SHP77 (cell line): Measurements from ENCODE around the gene TCAF2.
"Not testable (repeated sequence)": the region's sequence is repeated elsewhere in the genome, so short reads cannot be mapped to it uniquely, and the experiment has no call there.

Experiments
- DNase-seq, 2 experiments: peaks; one replicate each; lab custom pipeline; 2025; lab: John Stamatoyannopoulos, UW

TCAF2 gene

DNA sequence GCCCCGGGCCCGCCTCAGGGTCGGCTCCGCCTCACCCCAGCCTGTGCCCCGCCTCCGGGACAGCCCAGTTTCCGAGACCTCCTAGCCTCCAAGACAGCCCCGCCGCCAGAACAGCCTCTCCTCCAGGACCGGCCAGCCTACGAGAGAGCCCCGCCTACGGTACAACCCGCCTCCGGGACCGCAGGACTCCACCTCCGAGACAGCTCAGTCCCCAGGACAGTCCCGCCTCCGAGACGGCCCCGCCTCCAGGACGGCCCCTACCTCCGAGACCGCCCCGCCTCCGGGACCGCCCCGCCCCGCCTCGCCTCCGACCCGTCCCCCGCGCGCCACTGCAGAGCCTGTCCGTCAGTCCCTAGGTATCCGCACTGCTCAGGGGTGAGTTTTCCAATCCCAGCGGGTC lies at the start of gene TCAF2:
Gene TCAF2 (plus strand): TSS at position 329 of the 400 bp plus-strand sequence.
- DNase-seq: not testable (repeated sequence)

DNA sequence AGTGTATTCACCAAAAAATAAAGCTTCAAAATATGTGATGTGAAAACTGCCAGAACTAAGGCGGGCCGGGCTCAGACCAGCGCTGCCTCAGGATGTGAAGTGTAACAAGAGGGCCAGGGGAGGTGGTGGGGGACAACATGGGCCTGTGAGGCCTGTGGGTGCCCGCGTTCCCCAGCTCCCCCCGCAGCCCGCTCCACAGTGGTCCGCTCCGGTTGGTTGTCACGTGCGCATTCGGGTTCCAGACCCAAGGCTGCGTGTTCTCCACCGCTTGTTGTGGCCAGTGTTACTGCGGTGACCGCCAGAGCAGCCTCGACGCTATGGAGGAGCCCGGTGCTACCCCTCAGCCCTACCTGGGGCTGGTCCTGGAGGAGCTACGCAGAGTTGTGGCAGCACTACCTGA lies 49.3 kb upstream of the TCAF2 start, which contains the start of gene CTAGE15:
Gene CTAGE15 (plus strand): TSS at position 301 of the 400 bp plus-strand sequence. CDS start 17 bp downstream, at position 318.
- DNase-seq: not testable (repeated sequence)

DNA sequence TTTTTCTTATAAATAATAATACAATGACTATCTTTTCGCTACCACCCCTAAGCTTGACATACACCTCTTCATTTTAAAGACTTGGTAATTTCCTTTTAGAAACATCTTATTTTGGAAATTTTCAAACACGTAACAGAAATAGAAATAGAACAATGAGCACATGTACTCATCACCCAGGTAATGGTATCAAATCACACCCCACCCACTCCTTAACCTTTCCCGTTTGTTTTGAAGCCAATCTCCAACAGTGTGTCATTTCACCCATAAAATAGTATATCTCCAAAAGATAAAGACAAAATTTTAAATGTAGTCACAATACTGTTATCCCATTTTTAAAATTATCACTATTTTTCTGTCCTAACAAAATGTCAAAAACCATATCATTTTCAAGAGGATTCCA lies 32.6 kb upstream of the TCAF2 start:
- not testable (repeated sequence) for DNase-seq

DNA sequence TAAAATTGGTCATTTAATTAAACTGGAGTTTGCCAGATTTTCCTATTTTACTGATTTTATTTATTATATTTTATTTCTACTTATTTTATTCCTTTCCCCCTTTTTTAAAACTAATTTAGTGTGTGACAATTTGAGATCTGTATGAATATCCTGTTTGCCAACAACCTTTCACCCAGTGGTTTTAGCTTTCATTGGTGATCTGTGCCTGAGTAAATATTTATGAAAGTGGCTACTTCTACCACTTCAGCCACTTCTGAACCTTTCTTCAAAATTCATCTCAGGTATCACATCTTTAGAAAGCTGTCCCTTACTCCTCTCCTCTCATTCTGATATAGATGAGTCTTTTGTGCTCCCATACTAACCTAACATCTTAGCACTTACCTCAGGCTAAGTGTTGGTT lies 30.9 kb upstream of the TCAF2 start:
- not testable (repeated sequence) for DNase-seq

DNA sequence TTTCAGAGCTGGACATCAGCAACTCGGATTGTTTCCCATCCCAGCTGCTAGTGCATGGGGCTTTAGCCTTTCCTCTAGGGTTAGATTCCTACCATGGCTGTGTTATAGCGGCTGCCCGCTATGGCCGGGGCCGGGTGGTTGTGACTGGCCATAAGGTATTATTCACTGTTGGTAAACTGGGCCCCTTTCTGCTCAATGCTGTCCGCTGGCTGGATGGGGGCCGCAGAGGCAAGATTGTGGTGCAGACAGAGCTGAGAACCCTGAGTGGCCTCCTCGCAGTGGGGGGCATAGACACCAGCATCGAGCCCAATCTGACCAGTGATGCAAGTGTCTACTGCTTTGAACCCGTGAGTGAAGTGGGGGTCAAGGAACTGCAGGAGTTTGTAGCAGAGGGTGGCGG lies 22.7 kb upstream of the TCAF2 start:
- not testable (repeated sequence) for DNase-seq

DNA sequence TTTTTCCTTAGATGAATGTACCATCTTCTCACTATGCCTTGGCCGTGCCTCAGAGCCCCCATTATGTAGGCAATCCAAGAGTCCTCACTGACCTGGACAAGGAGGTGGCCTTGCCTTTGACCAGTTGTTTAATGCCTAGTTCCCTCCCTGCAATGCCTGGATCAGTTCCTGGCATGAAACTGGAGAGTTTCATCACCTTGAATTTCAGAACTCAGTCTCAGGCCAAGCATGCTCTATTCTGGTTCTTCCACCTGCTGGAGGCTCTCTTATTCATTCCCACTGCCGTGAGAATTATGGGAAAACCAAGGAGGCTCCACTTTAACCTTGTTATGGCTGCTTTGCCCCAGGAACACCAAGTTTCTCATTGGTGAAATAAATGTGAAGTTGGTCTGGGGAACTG lies 17.2 kb upstream of the TCAF2 start:
- DNase-seq: not testable (repeated sequence)

DNA sequence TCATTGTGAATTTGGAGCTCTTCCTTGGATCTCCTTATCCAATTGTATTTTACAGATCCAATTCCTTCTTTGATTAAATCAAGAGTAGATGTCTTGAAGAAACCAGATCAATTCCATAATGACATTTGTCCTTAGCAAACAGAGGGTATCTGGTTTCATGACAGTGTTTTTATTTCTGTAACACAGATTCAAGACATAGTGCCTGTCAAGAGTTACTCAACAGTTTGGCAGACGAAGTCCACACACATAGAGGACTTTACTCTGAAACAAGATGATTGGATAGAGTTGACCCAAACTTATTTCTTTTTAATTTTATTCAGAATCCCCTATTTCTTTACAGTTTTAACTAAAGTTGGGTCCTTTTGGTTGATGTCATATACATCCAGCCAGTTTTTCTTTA lies 14.7 kb upstream of the TCAF2 start:
- DNase-seq: not testable (repeated sequence)

DNA sequence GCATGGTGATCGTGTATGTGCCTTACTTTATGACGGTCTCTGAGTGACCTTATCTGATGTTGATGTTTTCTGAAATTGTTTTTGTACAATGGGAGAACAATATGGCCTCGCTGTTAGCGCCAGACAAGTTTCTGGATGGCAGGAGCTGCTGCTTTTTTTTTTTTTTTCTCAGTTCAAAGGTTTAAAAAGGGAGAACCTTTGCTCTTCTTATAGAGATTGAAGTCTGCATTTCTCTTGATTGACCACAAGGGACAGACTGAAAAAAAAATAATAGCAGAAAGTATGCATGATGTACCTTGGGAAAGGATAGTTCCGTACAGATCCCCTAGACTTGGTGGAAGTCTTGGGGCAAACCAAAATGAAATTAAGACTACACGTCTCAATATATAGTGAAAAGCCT lies 5.2 kb upstream of the TCAF2 start:
- not testable (repeated sequence) for DNase-seq

DNA sequence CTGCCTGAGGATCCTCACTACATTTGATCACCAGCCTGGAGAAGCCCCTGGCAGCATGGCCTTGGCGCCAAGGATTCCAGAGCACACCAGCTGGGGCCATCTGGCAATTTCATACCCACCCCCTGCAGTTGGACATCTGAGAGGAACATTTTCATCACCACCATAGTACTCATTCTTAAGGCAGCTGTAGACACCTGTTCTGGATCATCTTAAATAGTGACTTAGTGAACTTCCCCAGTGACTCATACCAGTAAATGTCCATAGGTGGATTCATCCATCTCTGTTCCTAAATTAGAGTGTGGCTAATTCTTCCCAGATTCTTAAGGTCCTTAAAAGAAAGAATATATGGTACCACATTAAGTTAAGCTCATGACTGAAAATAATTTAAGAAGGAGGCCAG lies 3.6 kb upstream of the TCAF2 start:
- not testable (repeated sequence) for DNase-seq

DNA sequence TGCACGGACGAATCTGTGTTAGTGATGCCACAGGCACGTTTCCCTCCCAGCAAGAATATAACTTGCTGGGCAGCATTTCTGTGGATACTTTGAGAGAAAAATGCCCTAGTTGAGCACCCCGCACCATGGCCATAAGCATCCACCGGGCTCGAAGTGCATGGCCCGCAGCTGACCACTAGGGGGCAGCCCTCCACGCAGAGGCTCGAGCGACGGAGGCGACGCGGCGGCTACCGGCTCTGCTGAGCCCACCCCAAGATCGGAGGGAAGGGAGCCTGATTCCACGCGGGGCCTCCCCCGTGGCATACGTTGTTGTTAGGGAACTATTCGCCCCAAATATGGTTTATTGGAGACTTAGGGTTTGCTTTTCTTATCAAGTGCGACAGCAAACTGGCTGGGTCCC lies 716 bp upstream of the TCAF2 start:
- DNase-seq: not testable (repeated sequence)

DNA sequence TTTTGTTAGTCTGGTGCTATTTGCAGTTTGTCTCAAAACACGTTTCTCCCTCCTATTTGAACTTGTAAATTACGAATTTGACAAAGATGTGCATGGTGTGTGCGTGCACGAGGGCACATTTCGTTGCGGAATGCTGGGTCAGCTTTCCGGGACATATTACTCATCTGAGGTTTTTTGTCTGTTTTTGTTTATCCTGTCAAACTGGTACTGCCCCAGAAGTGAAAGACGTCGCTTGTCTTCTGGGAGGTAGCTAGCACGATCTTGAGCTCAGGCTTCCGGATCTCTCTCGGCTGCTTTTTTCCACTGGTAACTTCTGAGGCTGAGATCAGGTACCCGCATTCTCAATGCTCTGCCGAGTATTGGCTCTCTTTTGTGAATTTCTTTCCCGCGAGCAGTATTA lies 401 bp downstream of the TCAF2 start:
- DNase-seq: not testable (repeated sequence)

DNA sequence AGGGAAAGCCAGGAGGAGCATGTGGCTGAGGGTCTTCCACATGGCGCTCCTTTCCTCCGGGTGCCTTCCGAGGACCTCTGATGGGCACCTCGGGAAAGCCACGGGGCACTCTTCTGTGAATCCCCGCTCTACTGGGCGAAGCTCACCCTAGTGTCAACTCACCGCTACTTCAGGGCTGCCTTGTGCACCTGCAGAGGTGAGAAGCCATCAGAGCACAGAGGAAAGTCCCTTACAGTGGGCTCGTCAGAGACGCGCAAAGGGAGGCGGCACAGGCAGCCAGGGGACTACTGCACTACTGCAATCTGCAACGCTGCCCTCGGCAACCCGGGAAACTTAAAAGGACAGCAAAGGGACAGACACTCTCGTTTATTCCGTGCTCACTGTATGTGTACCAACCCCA lies 1.4 kb downstream of the TCAF2 start:
- DNase-seq: not testable (repeated sequence)

DNA sequence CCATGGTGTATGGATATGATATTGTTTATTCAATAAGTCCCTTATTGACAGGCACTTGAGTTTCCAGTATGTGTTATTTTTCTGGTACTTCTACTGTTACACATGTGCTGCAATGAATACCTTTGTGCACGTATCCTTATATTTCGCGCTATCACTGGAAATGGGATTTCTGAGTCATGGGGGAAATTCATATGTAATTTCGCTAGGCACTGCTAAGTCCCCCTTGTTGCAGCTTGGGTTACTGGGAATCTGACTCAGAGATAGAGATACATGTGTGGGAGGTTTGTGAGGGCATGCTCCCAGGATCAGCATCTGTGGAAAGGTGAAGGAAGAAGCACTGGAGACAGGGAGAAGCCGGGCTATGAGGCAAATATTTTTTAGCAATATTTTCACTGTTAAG lies 9.9 kb downstream of the TCAF2 start:
- DNase-seq: not testable (repeated sequence)

DNA sequence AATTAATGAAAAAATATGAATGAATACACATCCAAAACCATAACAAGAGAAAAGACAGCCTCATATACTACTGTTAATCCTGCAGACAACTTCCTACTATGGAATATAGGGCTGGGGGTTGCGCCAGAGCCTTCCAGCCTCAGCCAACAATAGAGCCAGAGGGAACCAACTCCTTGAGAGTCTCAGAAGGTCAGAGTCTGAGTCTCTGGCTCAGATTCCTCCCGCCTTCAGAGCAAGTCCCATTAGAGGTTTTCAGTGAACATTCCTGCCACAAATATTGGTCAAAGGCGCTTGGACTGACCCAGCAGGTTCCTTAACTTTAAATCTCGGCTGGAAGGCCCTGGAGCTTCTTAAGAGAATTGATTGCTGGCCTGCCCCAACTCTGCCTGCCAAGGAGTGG lies 11.7 kb downstream of the TCAF2 start:
- DNase-seq: not testable (repeated sequence)

DNA sequence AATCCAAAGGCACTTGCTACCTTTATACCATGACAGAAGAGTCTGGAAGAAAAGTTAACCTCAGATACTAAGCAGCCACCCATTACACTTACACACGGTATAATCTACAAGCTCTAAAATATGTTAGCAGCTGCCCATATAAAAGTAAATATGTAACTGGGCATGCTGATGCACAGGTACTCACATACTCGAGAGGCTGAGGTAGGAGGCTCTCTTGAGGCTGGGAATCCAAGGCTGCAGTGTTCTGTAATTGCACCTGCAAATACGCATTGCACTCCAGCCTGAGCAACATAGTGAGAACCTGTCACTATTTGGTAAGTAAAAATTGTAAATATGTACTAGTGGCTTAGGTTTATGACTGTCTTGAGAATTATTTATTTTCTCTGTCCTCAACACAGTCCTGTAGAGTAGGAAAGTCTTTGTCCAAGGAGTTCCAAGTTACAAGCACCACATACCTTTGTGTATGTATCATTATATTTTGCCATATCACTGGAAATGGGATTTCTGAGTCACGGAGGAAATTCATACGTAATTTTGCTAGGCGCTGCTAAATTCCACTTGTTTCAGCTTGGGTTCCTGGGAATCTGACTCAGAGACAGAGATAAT lies 12.3 kb downstream of the TCAF2 start:
- not testable (repeated sequence) for DNase-seq

DNA sequence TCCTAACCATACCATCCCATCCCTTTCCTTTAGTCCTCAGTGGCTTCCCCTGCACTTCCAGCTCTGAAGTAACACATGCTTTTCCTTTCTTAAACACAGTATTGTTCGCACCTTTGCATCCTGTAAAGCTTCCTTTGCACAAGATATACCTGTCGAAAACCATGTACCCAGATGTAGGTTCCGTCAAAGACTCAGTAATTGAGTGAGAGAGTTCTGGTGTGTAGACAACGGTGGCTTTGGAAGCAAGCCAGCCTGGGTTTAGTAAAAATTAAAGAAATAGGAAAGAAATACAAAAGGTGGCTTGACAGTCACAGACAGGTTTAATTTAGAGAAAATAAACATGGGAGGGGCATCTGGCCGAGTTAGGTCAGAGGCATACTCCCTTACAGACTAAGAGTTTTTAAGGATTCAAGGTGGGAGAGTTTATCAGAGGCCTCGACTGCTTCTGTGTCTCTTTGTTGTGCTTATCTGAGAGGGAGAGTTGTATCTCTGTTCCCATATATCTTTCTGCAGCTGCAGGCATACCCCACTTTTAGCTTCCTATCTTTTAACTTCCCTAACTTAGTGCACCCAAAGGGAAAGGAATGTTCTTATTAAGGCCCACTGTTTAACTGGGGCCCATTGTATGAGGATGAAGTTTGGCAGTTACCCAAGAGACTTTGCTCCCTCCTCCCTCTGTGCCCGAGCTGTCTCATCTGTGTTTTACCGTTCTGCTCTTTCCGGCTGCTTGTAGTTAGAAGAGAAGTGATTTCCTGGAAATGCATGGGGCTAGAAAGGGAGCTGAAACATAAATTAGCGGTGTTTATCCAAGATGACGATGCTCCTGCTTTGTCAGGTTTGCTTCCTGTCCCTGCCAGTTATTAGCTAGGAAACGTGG lies 14.8 kb downstream of the TCAF2 start:
- DNase-seq: not testable (repeated sequence)

DNA sequence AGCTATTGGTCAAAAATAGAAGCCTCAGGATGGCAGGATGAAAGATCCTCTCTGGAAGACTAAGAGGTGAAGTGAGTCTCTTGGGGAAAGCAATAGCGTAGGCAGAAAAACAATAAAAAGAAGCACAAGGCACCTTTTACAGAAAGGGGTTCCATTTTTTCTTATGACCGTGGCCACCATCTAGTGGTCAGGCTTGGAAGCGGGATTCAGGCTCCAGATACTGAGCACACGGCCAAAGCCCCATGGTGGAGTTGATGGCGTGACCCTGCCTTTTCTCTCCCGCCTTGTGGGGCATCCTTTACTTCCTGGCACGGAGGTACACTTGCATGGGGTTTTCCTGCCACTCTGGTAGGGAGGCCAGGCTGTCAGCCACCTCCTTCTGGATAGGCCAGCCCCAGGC lies 18.6 kb downstream of the TCAF2 start:
- not testable (repeated sequence) for DNase-seq

DNA sequence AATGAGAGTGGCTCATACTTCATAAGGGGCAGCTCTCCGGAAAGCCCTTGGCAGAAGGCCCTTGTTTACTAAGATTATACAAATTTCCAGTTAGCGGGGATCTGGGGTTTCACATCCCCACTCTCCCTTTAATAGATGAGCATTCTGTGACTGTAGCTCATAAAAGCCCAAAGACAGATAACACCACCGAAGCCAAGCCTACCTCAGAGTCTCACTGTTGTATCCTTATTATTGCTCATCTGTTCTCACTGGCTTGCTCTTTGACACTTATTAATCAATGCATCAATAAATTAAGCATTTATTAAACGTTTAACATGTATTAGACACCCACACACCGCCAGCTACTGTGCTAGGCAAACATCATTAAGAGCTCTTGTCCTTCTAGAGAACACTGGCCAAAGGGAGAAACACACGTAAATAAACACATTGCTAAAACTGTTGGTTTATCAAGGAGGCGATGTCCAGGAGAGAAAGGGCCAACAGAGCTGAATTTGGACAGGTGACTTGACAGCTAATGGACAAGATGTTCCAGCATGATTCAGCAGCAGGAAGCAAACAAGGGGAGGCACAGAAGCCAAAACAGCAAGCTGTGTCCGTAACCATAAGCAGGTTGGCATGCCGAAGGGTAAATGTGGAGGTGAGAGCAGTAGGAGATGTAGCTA lies 19.9 kb downstream of the TCAF2 start:
- not testable (repeated sequence) for DNase-seq

DNA sequence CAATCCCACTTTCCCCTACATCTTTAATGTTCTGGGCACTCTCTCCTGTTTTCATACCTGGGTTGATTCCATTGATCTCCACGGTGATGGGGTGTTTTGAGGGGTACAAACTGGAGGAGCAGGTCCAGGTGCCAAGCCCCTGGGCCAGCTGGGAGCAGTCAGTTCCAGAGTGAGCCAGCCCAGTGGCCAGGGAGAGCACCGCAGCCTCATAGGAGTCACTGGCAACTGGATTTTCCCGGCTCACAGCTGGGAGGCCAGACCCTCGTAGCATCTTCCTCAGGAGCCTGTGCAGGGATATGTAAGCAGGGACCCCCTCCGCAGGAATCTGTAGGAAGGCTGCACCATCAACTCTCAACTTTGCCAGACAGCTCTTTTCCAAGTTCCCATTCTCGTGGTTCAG lies 25.8 kb downstream of the TCAF2 start:
- not testable (repeated sequence) for DNase-seq

DNA sequence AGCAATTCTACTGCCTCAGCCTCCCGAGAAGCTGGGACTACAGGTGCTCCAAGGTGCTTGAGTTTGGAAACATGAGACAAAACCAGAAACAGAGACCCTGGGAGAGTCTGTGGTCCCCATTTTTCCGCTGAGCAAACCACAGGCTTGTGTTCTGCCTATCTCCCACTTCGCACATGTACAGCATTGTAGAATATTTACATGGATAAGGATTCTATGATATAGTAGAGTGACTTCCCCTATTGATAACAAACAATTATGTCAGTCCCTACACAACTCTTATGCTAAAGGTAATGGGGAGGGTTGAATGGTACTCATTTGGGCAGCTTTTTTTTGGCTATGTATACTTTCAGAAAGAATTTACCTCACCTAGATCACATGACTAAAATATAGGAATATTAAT lies 29.1 kb downstream of the TCAF2 start:
- not testable (repeated sequence) for DNase-seq

DNA sequence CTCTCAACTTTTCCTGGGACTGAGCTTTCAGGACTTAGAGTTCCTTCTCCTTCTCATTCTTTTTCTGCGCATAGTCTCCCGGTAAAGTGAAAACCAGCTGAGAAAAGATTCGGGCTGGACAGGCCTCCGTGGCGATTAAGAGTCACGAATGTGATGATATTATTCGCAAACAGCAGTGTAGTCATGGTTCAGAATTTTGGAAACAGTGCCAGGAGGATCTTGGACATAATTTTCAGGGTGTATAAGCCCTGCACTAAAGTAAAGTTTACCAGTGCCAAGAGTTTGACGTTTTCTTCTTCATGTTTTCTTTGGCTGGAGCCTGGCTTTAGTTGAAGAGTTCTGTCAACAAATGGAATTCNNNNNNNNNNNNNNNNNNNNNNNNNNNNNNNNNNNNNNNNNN lies 29.7 kb downstream of the TCAF2 start:
- DNase-seq: not testable (repeated sequence)
